Measurements from ENCODE around the gene PREPL. TPM values are rescaled to one million over a fixed set of nuclear protein-coding genes. Genes with fewer than 3 reads are reported as not detected.

PREPL gene
- 38.4 TPM for total RNA-seq (ENCODE audit: unreplicated experiment)
- long read RNA-seq, full-length matches to known transcripts = 2 of 4 reads
- long read RNA-seq, partial matches to known transcripts = 0 of 4 reads
- long read RNA-seq, other reads (novel, unspliced or antisense) = 2 of 4 reads

- no peak for TF ChIP-seq CTCF (IDR thresholded peaks at IDR 0.05; ENCODE audit: partially characterized antibody, unreplicated experiment)
- Mint-ChIP-seq H3K4me3 (ENCODE audit: unreplicated experiment) (peak within 1 kb of the TSS; percentile 100), H3K4me1 (ENCODE audit: low read depth, unreplicated experiment) (peaks cover 6% of the 10 kb centered on the region), H3K9me3 (ENCODE audit: unreplicated experiment) (peaks cover 6% of the 10 kb centered on the region), H3K27ac (ENCODE audit: unreplicated experiment) (peak within 1 kb of the TSS; percentile 100), H3K27me3 (ENCODE audit: unreplicated experiment) (peaks cover 4% of the 10 kb centered on the region), H3K36me3 (ENCODE audit: unreplicated experiment) (no peaks in the 10 kb centered on the region)
- peak; percentile 97 for DNase-seq
These were observed at the start of gene PREPL, which contains the start of gene CAMKMT for GRCh38 chr2:44361330-44362206. Gene PREPL (minus strand): TSS chr2:44361494. CDS start chr2:44346342, 15,152 bp downstream. Gene CAMKMT (plus strand): TSS chr2:44361947.

GRCh38 chr2:44398243-44398897 is 37.1 kb upstream of the PREPL start:
- no peaks in the 10 kb centered on the region for H3K4me1 Mint-ChIP-seq (ENCODE audit: low read depth, unreplicated experiment)
- H3K27ac Mint-ChIP-seq (ENCODE audit: unreplicated experiment) = no peak overlapping the region

GRCh38 chr2:44397447-44398175 is 36.3 kb upstream of the PREPL start:
- no peak for DNase-seq
- no peak for TF ChIP-seq CTCF (IDR thresholded peaks at IDR 0.05; ENCODE audit: partially characterized antibody, unreplicated experiment)
- H3K27ac Mint-ChIP-seq (ENCODE audit: unreplicated experiment) = no peak overlapping the region
- no peaks in the 10 kb centered on the region for H3K9me3 Mint-ChIP-seq (ENCODE audit: unreplicated experiment)
- no peaks in the 10 kb centered on the region for H3K27me3 Mint-ChIP-seq (ENCODE audit: unreplicated experiment)
- no peak overlapping the region for H3K4me3 Mint-ChIP-seq (ENCODE audit: unreplicated experiment)
- no peaks in the 10 kb centered on the region for H3K4me1 Mint-ChIP-seq (ENCODE audit: low read depth, unreplicated experiment)
- H3K36me3 Mint-ChIP-seq (ENCODE audit: unreplicated experiment) = no peaks in the 10 kb centered on the region

More at GRCh38 chr2:44398243-44398897, 37.1 kb upstream of the PREPL start:
- Mint-ChIP-seq H3K27me3 (ENCODE audit: unreplicated experiment) (no peaks in the 10 kb centered on the region), H3K36me3 (ENCODE audit: unreplicated experiment) (no peaks in the 10 kb centered on the region), H3K9me3 (ENCODE audit: unreplicated experiment) (no peaks in the 10 kb centered on the region), H3K4me3 (ENCODE audit: unreplicated experiment) (no peak overlapping the region)
- no peak for DNase-seq
- no peak for TF ChIP-seq CTCF (IDR thresholded peaks at IDR 0.05; ENCODE audit: partially characterized antibody, unreplicated experiment)

- no peaks in the 10 kb centered on the region for H3K4me1 Mint-ChIP-seq (ENCODE audit: low read depth, unreplicated experiment)
- TF ChIP-seq CTCF (IDR thresholded peaks at IDR 0.05; ENCODE audit: partially characterized antibody, unreplicated experiment) = peak; percentile 80
These were observed 31.1 kb upstream of the PREPL start for GRCh38 chr2:44392338-44392943.

More at GRCh38 chr2:44392338-44392943, 31.1 kb upstream of the PREPL start:
- H3K9me3 Mint-ChIP-seq (ENCODE audit: unreplicated experiment) = peaks cover 3% of the 10 kb centered on the region
- no peak overlapping the region for H3K27ac Mint-ChIP-seq (ENCODE audit: unreplicated experiment)
- H3K36me3 Mint-ChIP-seq (ENCODE audit: unreplicated experiment) = peaks cover 7% of the 10 kb centered on the region
- peak; percentile 50 for DNase-seq
- H3K27me3 Mint-ChIP-seq (ENCODE audit: unreplicated experiment) = peaks cover 3% of the 10 kb centered on the region
- H3K4me3 Mint-ChIP-seq (ENCODE audit: unreplicated experiment) = no peak overlapping the region
